Activated T-cell treated with anti-CD3 and anti-CD28 coated beads for 24 hours (primary cell): ENCODE results near the gene TOP2A.

Source experiments
- DNase-seq: peaks from one replicate; pipeline ENCODE4 v3.0.0-alpha.2; 2020; ENCODE audit warnings: low read depth

Gene TOP2A

DNA sequence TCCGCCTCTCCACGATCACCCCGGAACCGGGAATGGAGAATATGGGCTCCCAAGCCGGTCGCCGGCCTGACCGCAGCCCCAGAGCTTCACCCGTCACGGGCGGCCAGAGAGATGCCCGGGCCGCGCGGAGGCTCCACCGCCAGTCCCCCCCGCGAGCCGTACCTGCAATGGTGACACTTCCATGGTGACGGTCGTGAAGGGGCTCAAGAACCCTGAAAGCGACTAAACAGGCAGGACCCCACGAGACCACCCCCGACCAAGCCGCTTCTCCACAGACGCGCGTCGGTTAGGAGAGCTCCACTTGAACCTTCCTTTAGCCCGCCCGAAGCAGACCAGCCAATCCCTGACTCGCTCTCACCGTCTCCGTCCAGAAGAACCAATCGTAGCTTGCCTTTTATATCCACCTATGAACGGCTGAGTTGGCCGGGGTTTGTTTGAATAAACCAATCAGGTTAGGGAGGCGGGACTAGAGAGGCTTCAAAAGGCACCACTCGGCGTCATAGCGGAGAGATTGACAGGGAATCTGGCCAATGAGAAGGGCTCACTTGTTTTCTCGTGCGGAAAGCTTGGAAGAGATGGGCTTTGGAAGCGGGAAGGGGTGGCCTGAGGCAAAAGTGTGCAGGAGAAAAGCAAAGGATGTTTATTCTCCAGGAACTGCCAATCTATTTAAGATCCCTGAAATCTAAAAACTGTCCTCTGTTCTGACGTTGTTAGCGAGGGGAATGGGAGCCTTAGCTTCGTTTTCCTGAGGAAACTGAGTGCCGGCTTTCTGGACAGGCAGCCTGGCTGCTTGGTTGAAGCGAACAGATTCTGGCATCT, at the start of gene TOP2A:
Gene TOP2A, minus strand, starts transcription at position 288 of the 819 bp plus-strand sequence. Its CDS starts 105 bp downstream, at position 183.
- peak; percentile 96 for DNase-seq

GRCh38 chr17:40467281-40467867, 49.7 kb upstream of the TOP2A start:
- no peak for DNase-seq

DNA sequence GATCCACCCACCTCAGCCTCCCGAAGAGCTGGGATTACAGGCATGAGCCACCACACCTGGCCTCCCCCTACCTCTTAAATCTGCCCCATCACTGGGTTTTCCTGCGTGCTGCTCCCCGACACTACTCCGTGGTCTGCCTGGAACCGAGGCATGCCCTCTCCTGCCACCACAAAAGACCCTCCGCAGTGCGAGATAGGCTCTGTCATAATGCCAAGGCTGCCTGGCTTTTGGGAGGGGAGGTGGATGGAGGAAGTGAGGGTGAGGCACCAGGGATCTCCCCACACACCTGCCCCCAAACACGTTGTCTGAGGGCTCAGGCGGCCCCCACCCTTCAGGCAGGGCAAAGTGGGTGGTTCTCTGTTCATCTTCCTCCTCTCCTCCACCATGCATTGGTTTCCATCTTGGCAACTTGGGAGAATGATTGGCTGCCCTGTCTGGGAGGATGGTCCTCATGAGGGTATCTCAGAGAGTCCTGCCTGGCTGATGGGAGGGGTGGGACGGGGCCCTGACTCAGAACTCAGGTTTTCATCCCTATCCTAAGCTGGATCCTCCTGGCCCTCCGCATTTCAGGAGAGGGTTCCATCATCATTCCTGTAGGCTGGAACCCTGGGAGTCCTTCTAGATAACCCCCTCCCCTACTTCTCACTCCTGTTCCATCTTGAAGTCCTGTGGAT, 48.7 kb upstream of the TOP2A start:
- no peak for DNase-seq

GRCh38 chr17:40464392-40464855, 46.7 kb upstream of the TOP2A start:
- DNase-seq, result no peak

DNA sequence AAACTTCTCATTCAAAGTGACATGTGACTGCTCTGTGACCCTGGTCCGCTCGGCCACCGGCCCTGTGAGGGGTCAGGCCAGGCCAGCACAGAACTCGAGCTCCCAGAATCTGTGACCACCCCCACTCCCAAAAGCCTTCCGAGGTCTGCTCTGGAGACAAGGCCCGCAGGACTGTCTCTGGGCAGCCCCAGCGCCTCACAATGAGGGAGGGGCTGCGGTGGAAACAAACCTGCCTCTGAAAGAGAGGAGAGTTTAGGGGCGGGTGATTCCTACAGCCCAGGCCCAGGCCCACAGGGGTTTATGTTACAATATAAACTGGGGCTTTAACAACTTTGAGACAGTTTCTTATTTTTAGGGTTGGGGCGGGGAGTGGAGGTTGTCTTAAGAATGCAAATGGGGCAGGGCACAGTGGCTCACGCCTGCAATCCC, 45.4 kb upstream of the TOP2A start:
- no peak for DNase-seq

GRCh38 chr17:40462343-40463121, 44.8 kb upstream of the TOP2A start:
- DNase-seq, result no peak

DNA sequence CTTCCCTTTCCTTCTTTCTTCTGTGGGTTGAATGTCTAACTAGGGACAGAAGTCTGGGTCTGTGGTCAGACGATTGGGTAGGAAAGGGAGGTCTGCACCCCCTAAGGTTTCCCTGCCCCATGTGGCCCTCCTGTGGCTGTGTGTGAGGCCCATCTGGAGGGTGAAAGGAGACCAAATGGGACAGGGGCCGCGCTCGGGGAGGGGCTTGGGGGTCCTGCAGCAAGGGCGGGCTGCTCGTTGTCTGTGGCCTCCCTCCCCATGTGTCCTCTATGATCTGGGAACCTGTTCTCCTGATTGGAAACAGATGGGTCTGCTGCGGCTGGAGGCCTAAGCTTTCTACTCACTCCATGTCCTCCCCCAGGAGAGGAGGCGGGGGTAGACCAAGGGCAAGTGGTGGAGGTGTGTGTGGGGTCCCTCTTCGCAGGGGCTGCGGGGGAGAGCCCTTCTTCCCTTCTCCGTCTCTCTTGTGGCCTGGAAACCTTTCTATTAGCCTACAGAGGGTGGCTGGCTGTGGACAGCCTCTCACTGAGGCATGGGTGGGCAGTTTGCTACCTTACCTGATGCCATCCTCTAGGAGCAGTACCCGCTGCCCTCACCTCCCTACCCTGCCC, 44.1 kb upstream of the TOP2A start:
- DNase-seq, result no peak

- no peak for DNase-seq
Observed at GRCh38 chr17:40460968-40461731, 43.5 kb upstream of the TOP2A start.

GRCh38 chr17:40460604-40460967, 42.9 kb upstream of the TOP2A start:
- no peak for DNase-seq

DNA sequence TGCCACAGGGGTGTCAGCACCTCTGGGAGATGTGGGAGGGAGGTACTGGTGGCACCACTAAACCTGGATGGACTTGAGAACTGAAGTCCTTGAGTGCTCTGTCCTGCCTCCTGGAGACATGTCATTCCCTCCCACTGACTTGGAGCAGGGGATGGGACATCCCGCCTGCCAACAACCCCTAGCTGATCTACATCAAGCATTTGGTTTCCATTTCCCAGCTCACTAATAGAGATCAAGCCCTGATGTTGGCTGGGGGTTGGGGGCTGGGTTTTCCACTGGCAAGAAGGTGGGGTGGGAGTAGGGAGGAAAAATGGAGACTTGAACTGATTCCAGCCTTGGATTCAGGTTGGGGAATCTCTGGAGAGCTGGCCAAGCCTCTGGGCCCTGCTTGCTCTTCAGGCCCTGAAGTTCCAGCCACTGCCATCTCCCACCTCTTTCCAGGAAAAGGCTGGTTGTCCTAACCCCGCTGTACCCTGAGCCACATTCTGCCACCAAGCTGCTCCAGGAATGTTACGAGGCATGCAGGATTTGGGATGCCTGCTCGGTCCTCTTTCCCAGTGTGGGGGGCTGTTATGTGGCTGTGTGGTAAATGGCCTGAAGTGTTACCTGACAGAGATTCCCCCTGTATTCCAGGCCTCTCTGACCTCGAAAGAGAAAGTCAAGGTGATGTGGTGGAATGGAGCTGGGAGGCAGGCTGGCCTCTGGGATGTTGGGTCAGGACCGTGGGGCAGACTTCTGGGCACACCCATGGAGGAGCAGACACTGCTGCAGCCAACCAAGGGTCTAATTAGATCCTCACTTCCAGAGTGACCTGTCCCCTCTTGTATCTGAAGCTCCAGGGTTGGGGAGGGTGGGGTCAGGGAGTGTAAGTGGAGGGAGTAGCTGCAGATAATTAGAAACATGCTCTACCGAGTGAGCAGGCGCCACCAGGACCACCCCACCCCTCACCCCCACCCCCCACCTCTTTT, 42.2 kb upstream of the TOP2A start:
- no peak for DNase-seq

DNA sequence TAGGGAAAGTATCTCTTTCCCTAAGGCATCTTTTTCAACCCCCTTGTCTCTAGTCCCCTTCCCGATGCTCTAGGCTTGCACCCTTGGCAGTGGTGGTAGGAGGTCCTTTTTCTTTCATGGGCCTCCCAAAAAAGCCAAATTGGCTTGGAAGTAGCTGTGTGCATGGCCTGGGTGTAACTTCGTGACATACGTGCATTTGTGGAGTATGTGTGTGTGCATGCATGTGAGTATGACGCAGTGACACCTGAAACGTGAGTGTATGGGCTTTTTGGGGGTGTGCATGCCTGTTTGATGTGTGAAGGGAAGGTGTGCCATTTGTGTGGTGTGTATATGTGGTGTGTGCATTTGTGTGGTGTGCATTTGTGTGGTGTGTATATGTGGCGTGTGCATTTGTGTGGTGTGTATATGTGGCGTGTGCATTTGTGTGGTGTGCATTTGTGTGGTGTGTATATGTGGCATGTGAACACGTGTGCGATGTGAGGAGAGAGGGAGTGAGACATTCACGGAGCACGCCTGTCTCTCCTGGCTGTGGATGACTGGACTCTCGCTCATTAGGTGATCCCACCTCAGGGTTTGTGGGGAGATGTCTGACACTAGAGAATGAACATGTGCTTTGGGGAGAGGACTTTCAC, 41.3 kb upstream of the TOP2A start:
- no peak for DNase-seq

DNA sequence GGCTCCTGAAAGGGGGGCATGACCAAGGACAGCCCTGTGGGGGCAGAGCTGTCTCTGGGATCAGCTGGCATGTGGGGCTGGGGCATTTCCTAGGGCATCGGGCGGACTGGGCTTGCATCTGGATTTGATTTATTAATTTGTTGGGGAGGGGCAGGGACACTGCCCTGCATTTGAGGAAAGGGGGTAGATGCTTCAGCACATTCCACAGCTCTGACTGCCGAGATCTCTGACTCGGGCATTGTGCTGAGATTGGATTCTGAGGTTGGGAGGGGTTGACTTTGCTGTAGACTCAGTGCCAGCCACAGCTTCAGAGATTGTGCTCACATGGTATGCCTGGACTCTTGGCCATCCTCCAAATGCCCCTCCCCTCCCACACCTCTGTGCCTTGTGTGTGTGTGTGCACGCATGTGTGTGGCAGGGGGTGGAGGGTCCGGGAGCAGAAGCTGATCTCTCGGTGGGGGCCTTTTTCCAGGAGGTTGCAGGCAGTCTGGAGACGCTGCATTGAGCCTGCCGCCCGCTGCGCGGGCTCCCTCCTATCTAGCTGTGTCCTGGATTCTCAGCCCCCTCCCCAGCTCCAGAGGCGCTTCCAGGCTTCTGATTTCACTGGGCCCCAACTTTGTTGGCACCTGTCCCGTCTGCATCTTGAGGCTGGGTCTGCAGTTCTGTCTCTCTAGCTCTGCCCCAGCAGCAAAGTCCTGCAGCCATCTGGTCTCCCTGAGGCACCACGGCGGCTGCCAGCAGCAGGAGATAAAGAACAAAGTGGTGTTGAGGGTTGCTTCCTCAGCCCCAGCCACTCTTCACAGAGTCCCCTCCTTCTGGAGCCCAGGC, 40.5 kb upstream of the TOP2A start:
- no peak for DNase-seq

DNA sequence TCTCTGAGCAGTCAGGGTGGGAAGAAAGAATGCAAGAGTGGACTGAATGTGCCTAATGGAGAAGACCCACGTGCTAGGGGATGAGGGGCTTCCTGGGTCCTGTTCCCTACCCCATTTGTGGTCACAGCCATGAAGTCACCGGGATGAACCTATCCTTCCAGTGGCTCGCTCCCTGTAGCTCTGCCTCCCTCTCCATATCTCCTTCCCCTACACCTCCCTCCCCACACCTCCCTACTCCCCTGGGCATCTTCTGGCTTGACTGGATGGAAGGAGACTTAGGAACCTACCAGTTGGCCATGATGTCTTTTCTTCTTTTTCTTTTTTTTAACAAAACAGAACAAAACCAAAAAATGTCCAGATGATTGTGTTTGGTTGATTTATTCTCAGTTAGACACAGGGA, 39.7 kb upstream of the TOP2A start:
- DNase-seq, result no peak

- DNase-seq, result no peak
Observed at GRCh38 chr17:40456396-40456951, 38.8 kb upstream of the TOP2A start.

DNA sequence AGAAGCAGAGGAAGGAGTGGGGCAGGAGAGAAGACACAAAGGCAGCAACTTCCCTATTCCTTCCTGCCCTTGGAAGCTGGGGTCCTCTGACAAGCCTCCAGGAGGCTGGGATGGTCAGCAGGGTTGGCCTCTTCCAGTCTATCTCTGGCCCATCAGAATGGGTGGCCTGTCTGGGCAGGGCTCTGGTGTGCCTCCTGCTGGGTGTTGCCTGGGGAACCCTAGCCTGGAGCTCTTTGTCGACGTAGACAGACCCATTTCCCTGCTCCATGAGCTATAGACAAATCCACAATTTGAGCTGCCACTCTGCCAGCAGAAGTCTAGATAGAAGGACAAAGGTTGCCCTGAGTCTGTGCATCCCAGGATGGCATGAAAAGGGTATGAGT, 36.9 kb upstream of the TOP2A start:
- DNase-seq, result no peak

DNA sequence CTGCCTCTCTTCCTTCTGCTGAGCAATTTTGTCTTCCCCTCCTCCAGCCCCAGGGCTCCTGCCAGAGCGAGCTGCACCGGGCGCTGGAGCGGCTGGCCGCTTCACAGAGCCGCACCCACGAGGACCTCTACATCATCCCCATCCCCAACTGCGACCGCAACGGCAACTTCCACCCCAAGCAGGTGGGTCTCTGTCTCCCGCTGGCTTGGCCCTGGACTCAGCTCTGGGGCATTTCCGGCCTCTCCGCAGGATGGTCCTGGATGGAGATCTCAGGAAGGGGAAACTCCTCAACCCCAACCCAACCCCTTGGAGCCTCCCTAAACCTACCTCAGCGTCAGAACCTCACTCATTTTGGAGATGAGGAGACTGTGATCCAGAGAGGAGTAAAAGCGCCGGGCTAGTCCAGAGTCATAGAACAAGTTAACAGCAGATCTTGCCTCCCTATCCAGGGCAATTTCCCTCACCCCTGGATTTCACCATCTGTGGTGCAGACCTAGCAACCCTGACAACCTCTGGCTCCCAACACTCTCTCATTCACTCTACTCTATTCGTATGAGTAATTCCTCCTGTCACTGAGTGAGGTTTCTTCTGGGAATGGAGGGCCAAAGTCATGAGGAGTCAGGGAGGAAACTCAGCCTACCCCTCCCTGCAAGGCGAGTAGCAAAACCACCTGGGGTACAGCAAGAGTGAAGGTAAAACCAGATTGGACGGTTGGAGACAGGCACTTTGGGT, 36.4 kb upstream of the TOP2A start:
- no peak for DNase-seq

DNA sequence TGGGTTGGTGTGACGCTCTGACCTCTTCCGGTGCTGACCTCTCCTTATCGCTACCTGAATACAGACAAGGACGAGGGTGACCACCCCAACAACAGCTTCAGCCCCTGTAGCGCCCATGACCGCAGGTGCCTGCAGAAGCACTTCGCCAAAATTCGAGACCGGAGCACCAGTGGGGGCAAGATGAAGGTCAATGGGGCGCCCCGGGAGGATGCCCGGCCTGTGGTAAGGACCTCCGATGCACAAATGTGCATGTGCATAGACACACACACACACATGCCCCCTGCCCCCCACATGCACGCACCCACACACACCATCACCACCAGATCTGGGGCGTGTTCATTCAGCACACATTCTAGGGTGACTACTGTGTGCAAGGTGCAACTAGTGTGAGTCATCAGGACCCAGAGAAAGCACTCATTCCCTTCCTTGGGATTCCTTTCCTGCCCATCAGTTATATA, 35.3 kb upstream of the TOP2A start:
- no peak for DNase-seq
